ENCODE results near the gene PLPPR1.
"Not testable (repeated sequence)": the region's sequence is repeated elsewhere in the genome, so short reads cannot be mapped to it uniquely, and the experiment has no call there.

The PLPPR1 gene

GRCh38 chr9:101309139-101309538 lies 280.6 kb downstream of the PLPPR1 start:
- DNase-seq, result no peak

GRCh38 chr9:101311191-101311590 lies 282.7 kb downstream of the PLPPR1 start:
- DNase-seq, result no peak

GRCh38 chr9:101311758-101312420 lies 283.4 kb downstream of the PLPPR1 start:
- DNase-seq, result peak; percentile 77

GRCh38 chr9:101312661-101313060 lies 284.1 kb downstream of the PLPPR1 start:
- no peak for DNase-seq

GRCh38 chr9:101315112-101315450 lies 286.6 kb downstream of the PLPPR1 start:
- no peak for DNase-seq

GRCh38 chr9:101317735-101318134 lies 289.2 kb downstream of the PLPPR1 start:
- no peak for DNase-seq

GRCh38 chr9:101323129-101323528 lies 294.6 kb downstream of the PLPPR1 start:
- DNase-seq, result no peak

GRCh38 chr9:101324245-101324804 lies 295.8 kb downstream of the PLPPR1 start:
- no peak for DNase-seq

- no peak for DNase-seq
Observed at GRCh38 chr9:101325053-101325452, 296.5 kb downstream of the PLPPR1 start.

GRCh38 chr9:101326035-101326434 lies 297.5 kb downstream of the PLPPR1 start:
- DNase-seq, result no peak

GRCh38 chr9:101326501-101326900 lies 298.0 kb downstream of the PLPPR1 start:
- DNase-seq, result peak; percentile 92

GRCh38 chr9:101327422-101327909 lies 298.9 kb downstream of the PLPPR1 start:
- not testable (repeated sequence) for DNase-seq

- no peak for DNase-seq
Observed at GRCh38 chr9:101332362-101332761, 303.8 kb downstream of the PLPPR1 start.

- no peak for DNase-seq
Observed at GRCh38 chr9:101333490-101333889, 305.0 kb downstream of the PLPPR1 start.

- DNase-seq, result no peak
Observed at GRCh38 chr9:101333926-101334702, 305.6 kb downstream of the PLPPR1 start.

GRCh38 chr9:101336091-101336490 lies 307.6 kb downstream of the PLPPR1 start:
- DNase-seq, result no peak

- DNase-seq, result no peak
Observed at GRCh38 chr9:101337237-101337636, 308.7 kb downstream of the PLPPR1 start.

GRCh38 chr9:101341958-101342357 lies 313.4 kb downstream of the PLPPR1 start:
- no peak for DNase-seq

- no peak for DNase-seq
Observed at GRCh38 chr9:101342595-101342994, 314.1 kb downstream of the PLPPR1 start.

GRCh38 chr9:101350285-101350684 lies 321.8 kb downstream of the PLPPR1 start:
- no peak for DNase-seq

GRCh38 chr9:101352892-101353463 lies 324.5 kb downstream of the PLPPR1 start:
- DNase-seq, result no peak

GRCh38 chr9:101353683-101354082 lies 325.2 kb downstream of the PLPPR1 start:
- no peak for DNase-seq

- DNase-seq, result no peak
Observed at GRCh38 chr9:101354143-101354764, 325.7 kb downstream of the PLPPR1 start.

Data from NCI-H1105 treated with DMSO at 0.1 percent for 48 hours (cell line).